Neural cell (in vitro differentiated cells): ENCODE results near the gene KXD1.

Experiments used
- CTCF ChIP-seq: fragments of 450-650 bp; IDR thresholded peaks from 2 replicates; pipeline ENCODE4 v1.5.1; 2014; ENCODE audit warnings: antibody characterized with exemption, mild to moderate bottlenecking, moderate library complexity; ENCODE audit not compliant: poor library complexity, severe bottlenecking
- MXI1 ChIP-seq: fragments of 450-650 bp; conservative IDR thresholded peaks from 2 replicates; pipeline ENCODE4 v1.6.1; 2014; ENCODE audit warnings: antibody characterized with exemption, mild to moderate bottlenecking; ENCODE audit not compliant: poor library complexity, severe bottlenecking
- REST ChIP-seq: IDR thresholded peaks from 2 replicates; pipeline ENCODE4 v1.6.1; 2012; ENCODE audit warnings: borderline replicate concordance

GRCh38 chr19:18517606-18518005, 40.1 kb upstream of the KXD1 start:
- no peak for TF ChIP-seq MXI1
- TF ChIP-seq CTCF = no peak
- TF ChIP-seq REST = no peak
